Transverse colon (tissue), 4 donors: ENCODE results near the gene SHB. TPM values are rescaled to one million over a fixed set of nuclear protein-coding genes. Genes with fewer than 3 reads are reported as not detected.
"Not testable (repeated sequence)": the region's sequence is repeated elsewhere in the genome, so short reads cannot be mapped to it uniquely, and the experiment has no call there.

Experiments
- DNase-seq: peaks from one replicate; pipeline ENCODE4 v3.0.0-alpha.2; 2019
- H3K27ac ChIP-seq, 4 donors: fragments of 200-600 bp; sonication (generic); 2 replicates each; pipeline ENCODE4 v1.5.1; 2016 to 2018; ENCODE audit warnings: inconsistent platforms in 4 of 4
- H3K27me3 ChIP-seq: fragments of 200-600 bp; sonication (generic); 2 replicates; pipeline ENCODE4 v1.5.1; 2017; ENCODE audit warnings: inconsistent platforms
- H3K36me3 ChIP-seq, 4 donors: fragments of 200-600 bp; sonication (generic); 2 replicates each; pipeline ENCODE4 v1.5.1; 2017 to 2019; ENCODE audit warnings: inconsistent platforms in 4 of 4
- H3K4me1 ChIP-seq, 4 donors: fragments of 200-600 bp; sonication (generic); 2 replicates each; pipeline ENCODE4 v1.5.1; 2017 to 2020; ENCODE audit warnings: inconsistent platforms in 4 of 4
- H3K4me3 ChIP-seq, 4 donors: fragments of 200-600 bp; sonication (generic); 1 replicate in 1 of 4; 2 replicates in 3 of 4; pipeline versions ENCODE4 v1.5.1 to v1.6.1; 2017 to 2019; ENCODE audit warnings: inconsistent platforms in 4 of 4
- H3K9me3 ChIP-seq, 2 donors: fragments of 200-600 bp; sonication (generic); 2 replicates each; pipeline ENCODE4 v1.5.1; 2017 to 2019; ENCODE audit warnings: inconsistent platforms in 2 of 2
- EP300 ChIP-seq: sonication (generic); formaldehyde crosslinking; IDR thresholded peaks from one replicate; pipeline ENCODE4 v1.6.1; 2017; ENCODE audit warnings: antibody characterized with exemption, low read depth
- POLR2A ChIP-seq: fragments of 450-650 bp; IDR thresholded peaks from one replicate; pipeline ENCODE4 v1.6.1; 2016; ENCODE audit warnings: antibody characterized with exemption, mild to moderate bottlenecking, moderate library complexity
- POLR2AphosphoS5 ChIP-seq, 3 donors: sonication (generic); formaldehyde crosslinking; IDR thresholded peaks; one replicate each; pipeline ENCODE4 v1.6.1; 2016; ENCODE audit warnings: antibody characterized with exemption in 3 of 3
- WGBS, 2 donors: methylation state at CpG; one replicate each; pipeline ENCODE4 v1.1.5; 2018; ENCODE audit warnings: low coverage in 1 of 2; 5-methylcytosine and 5-hydroxymethylcytosine counted together
- in situ Hi-C, 4 donors: fragments of 200-750 bp; cut with MboI; loops; one replicate each; pipeline versions ENCODE4 v1.15.0 to v1.15.1; 2017; ENCODE audit warnings: low sequenced_read_pairs in 3 of 4, low pct_ligation_motif_present in 1 of 4, low pct_unique_long_range_greater_than_20kb in 1 of 4
- intact Hi-C: fragments of 100-400 bp; cut with DNase I; formaldehyde crosslinking; loops from one replicate; pipeline ENCODE4 v1.15.1; 2023; ENCODE audit warnings: low total_unique reads
- total RNA-seq, 4 donors: library from RNA; depleted of rRNA; stranded (reverse); fragments of >200 nt; gene quantifications; one replicate each; pipeline ENCODE4 v1.1.0, GENCODE V29; 2016
- TF ChIP-seq, protein P1 (sequence below), 5 experiments: fragments of 200-600 bp in 3 of 5; fragments of 450-650 bp in 2 of 5; sonication (generic) in 3 of 5; IDR thresholded peaks; 1 replicate in 2 of 5; 2 replicates in 3 of 5; pipeline ENCODE4 v1.5.1; 2016 to 2017; ENCODE audit warnings: antibody characterized with exemption in 5 of 5, inconsistent platforms in 3 of 5, mild to moderate bottlenecking in 2 of 5, moderate library complexity in 1 of 5

The SHB gene
- total RNA-seq, 4 donors from 2014 or later = 11.9 to 33.7 (median 22.2) TPM

GRCh38 chr9:37968228-37968701 is 100.8 kb downstream of the SHB start:
- no peak overlapping the region for H3K4me3 ChIP-seq
- H3K36me3 ChIP-seq = no peaks in the 10 kb centered on the region
- in situ Hi-C loops (loop anchor here in 1 of 4 donors (10.0 kb wide), 1 partner anchor 57 kb away; no protein-coding TSS in a partner anchor), intact Hi-C loops (loop anchor here (10.0 kb wide), 1 partner anchor 53 kb away; no protein-coding TSS in a partner anchor)
- H3K27me3 ChIP-seq = no peaks in the 10 kb centered on the region
- H3K4me1 ChIP-seq = peaks cover 14 to 67% (median 60%) of the 10 kb centered on the region in 4 donors
- no peak for TF ChIP-seq POLR2A
- TF ChIP-seq POLR2AphosphoS5 (IDR thresholded peaks at IDR 0.05) = peak in 1 of 3 donors; percentile 38
- no peaks in the 10 kb centered on the region for H3K9me3 ChIP-seq
- H3K27ac ChIP-seq = peak overlapping the region; percentile 66 to 88 (median 77)
- 43 to 52% methylated on average over 3 to 4 of the region's 4 CpGs for WGBS, 2 donors
- DNase-seq = peak; percentile 47

DNA sequence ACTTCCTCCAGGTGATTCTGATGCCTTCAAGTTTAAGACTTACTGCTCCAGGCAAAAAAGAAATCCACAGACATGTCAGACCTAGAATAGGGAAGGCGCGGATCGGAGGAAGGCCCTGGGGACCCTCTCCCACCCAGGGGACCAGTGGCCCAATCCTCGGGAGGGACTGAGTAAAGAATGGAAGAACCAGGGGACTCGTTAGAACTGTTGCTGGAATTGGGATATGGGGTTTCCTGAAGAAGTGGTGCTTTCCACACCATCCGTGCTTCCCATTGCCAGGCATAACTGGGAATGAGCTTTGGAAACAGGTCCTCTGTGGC is 101.3 kb downstream of the SHB start:
- no peak for DNase-seq
- 90 to 93% methylated on average over 5 to 6 of the region's 6 CpGs for WGBS, 2 donors

DNA sequence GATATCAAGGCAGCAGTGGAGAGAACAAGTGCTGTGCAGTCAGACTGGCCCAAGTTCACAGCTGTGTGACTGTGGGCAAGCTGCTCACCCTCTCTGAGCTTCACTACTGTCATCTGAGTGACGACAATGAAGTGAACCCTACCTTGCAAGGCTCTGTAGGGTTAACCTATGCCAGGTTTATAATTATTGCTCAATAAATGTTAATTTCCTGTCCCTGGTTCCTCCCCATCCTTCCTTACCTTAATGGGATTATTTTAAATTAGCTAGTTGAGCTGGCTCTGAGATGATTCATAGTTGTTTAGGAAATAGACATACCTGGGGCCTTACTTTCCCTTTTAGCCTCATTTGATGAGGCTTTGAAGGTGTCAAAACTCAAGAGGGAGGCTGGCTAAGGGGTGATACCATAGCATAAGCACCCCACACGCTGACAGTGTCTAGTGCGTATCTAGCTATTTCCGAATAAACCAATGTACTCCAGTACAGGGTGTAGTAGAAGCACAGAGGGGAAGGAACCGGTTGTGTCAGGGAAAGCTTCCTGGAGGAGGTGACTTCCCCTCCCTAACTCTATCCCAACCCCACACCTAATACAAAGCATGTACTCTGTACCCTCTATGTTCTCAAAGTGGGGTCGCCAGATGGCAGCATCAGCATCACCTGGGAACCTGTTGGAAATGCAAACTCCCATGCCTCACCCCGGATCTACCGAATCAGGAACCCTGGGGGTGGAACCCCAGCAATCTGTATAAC is 101.8 kb downstream of the SHB start:
- no peaks in the 10 kb centered on the region for H3K27me3 ChIP-seq
- in situ Hi-C loops = loop anchor here in 1 of 4 donors (10.0 kb wide), 1 partner anchor 58 kb away; no protein-coding TSS in a partner anchor
- H3K27ac ChIP-seq = peak overlapping the region; percentile 66 to 88 (median 77)
- no peak overlapping the region for H3K4me3 ChIP-seq
- DNase-seq = no peak
- TF ChIP-seq POLR2AphosphoS5 (IDR thresholded peaks at IDR 0.05) (no peak), EP300 (no peak), POLR2A (no peak)
- TF ChIP-seq, protein P1, sequence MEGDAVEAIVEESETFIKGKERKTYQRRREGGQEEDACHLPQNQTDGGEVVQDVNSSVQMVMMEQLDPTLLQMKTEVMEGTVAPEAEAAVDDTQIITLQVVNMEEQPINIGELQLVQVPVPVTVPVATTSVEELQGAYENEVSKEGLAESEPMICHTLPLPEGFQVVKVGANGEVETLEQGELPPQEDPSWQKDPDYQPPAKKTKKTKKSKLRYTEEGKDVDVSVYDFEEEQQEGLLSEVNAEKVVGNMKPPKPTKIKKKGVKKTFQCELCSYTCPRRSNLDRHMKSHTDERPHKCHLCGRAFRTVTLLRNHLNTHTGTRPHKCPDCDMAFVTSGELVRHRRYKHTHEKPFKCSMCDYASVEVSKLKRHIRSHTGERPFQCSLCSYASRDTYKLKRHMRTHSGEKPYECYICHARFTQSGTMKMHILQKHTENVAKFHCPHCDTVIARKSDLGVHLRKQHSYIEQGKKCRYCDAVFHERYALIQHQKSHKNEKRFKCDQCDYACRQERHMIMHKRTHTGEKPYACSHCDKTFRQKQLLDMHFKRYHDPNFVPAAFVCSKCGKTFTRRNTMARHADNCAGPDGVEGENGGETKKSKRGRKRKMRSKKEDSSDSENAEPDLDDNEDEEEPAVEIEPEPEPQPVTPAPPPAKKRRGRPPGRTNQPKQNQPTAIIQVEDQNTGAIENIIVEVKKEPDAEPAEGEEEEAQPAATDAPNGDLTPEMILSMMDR (IDR thresholded peaks at IDR 0.05) = no peak
- peaks cover 14 to 67% (median 60%) of the 10 kb centered on the region in 4 donors for H3K4me1 ChIP-seq
- no peaks in the 10 kb centered on the region for H3K36me3 ChIP-seq
- intact Hi-C loops = loop anchor here (10.0 kb wide), 1 partner anchor 52 kb away; no protein-coding TSS in a partner anchor
- WGBS, 2 donors = 37 to 62% methylated on average over 3 to 8 of the region's 8 CpGs
- H3K9me3 ChIP-seq = no peaks in the 10 kb centered on the region

More for the DNA sequence above, 101.3 kb downstream of the SHB start:
- TF ChIP-seq, protein P1 (IDR thresholded peaks at IDR 0.05) = no peak
- TF ChIP-seq EP300 = no peak
- no peak for TF ChIP-seq POLR2A
- no peak for TF ChIP-seq POLR2AphosphoS5 (IDR thresholded peaks at IDR 0.05)
- in situ Hi-C loops = loop anchor here in 1 of 4 donors (10.0 kb wide), 1 partner anchor 57 kb away; no protein-coding TSS in a partner anchor
- intact Hi-C loops = loop anchor here (10.0 kb wide), 1 partner anchor 53 kb away; no protein-coding TSS in a partner anchor
- Histone ChIP-seq H3K9me3 (no peaks in the 10 kb centered on the region), H3K4me1 (peaks cover 14 to 67% (median 60%) of the 10 kb centered on the region in 4 donors), H3K36me3 (no peaks in the 10 kb centered on the region), H3K4me3 (no peak overlapping the region), H3K27me3 (no peaks in the 10 kb centered on the region), H3K27ac (peak overlapping the region; percentile 66 to 88 (median 77))

DNA sequence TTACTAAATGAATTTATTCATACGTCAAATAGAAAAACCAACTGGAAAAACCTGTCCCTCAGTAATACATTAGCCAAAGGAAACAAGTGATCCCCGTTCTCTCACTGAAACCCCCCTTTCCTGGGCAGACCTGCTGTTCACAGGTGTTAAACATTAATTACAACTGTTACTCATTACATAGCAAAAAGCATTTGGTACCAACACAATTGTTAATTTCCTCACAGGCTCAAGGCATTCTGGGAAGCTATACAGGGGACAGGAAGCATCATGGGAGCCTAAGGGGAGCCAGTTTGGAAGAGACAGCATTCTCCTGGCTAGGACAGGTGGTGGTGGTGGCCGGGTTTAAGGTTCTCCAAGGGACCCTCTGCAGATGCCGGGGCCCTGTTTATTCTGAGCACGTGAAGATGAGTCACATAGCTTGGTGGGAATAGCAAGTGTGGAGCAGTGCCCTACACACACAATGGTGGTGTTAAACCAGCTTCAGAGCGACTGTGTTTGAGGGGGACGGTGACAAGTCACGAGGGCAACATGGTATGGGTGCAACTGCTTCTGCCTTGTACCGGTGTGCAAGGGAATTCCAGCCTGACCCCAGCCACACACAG is 102.5 kb downstream of the SHB start:
- peak; percentile 30 for DNase-seq
- intact Hi-C loops = loop anchor here (10.0 kb wide), 1 partner anchor 52 kb away; no protein-coding TSS in a partner anchor
- H3K9me3 ChIP-seq = no peaks in the 10 kb centered on the region

GRCh38 chr9:37965676-37966345 is 103.2 kb downstream of the SHB start:
- in situ Hi-C loops = loop anchor here in 1 of 4 donors (10.0 kb wide), 1 partner anchor 59 kb away; no protein-coding TSS in a partner anchor
- not testable (repeated sequence) for DNase-seq

More for the DNA sequence above, 102.5 kb downstream of the SHB start:
- in situ Hi-C loops = loop anchor here in 1 of 4 donors (10.0 kb wide), 1 partner anchor 58 kb away; no protein-coding TSS in a partner anchor
- no peak overlapping the region for H3K4me3 ChIP-seq
- H3K4me1 ChIP-seq = peaks cover 14 to 67% (median 60%) of the 10 kb centered on the region in 4 donors
- TF ChIP-seq, protein P1 (IDR thresholded peaks at IDR 0.05) = no peak
- TF ChIP-seq POLR2A (no peak), EP300 (no peak), POLR2AphosphoS5 (IDR thresholded peaks at IDR 0.05) (no peak)
- WGBS, 2 donors = 35 to 65% methylated on average over 3 to 8 of the region's 9 CpGs
- peak overlapping the region; percentile 66 to 88 (median 77) for H3K27ac ChIP-seq
- no peaks in the 10 kb centered on the region for H3K36me3 ChIP-seq
- H3K27me3 ChIP-seq = no peaks in the 10 kb centered on the region

More at GRCh38 chr9:37965676-37966345, 103.2 kb downstream of the SHB start:
- Histone ChIP-seq H3K4me1 (peaks cover 14 to 67% (median 60%) of the 10 kb centered on the region in 4 donors), H3K27ac (peak overlapping the region; percentile 66 to 88 (median 77))
- intact Hi-C loops = loop anchor here (10.0 kb wide), 1 partner anchor 51 kb away; no protein-coding TSS in a partner anchor
- not testable (repeated sequence) for H3K9me3 ChIP-seq, H3K36me3 ChIP-seq, H3K4me3 ChIP-seq, H3K27me3 ChIP-seq
- WGBS, 2 donors = 70 to 73% methylated on average over 2 to 7 of the region's 7 CpGs
